Fibroblast of lung (primary cell): ENCODE measurements around the gene CEACAM8.
A peak's percentile ranks its signal among the peaks of the same experiment; 100 is the strongest.

Source experiments
- EZH2 ChIP-seq: IDR thresholded peaks from 2 replicates; pipeline ENCODE4 v1.5.1; 2012; ENCODE audit warnings: low read length, control low read depth, mild to moderate bottlenecking; ENCODE audit errors: missing control alignments
- TF ChIP-seq, protein P1 (sequence below), 2 donors: IDR thresholded peaks in 1 of 2; conservative IDR thresholded peaks in 1 of 2; 1 replicate in 1 of 2; 2 replicates in 1 of 2; pipeline ENCODE4 v1.5.1; 2011 to 2012; ENCODE audit warnings: low read length in 2 of 2, control low read depth in 1 of 2, inconsistent platforms in 1 of 2, low read depth in 1 of 2, mild to moderate bottlenecking in 1 of 2

DNA sequence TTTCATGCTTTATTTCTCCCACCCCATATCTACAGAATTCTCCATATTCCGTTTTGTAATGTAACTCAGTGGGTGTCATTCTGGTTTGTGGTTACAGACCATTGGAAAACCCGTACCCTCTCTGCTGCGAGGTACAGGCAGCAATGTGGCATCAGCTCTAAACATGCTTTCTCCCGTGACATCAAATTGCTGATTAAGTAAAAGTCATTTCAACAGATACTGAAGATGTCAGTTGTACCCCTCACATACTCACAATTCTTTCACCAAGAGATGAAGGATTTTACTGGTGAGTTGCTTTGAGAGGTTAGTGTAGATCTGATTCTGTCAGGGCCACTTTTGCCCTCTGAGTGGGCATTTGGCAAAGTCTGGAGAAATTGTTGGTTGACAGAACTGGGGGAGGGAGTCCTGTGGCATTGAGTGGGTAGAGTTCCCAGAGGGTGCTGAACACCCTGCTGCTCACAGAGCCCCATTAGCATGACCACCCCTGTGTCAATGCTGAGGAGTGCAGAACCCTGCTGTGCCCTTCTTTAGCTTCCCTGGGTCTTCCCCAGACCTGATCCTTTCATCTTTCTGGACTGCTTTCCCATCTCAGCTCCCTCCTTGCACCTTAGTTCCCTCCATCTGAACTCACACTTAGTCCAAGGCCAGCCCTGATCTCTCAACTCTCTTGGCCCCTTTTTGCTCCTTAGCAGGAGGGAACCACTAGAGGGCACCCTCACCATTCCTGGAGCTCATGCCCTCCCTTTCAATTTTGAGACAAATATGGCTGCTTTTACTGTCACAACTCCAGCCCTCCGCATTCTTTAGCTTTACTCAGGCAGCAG is 39.9 kb upstream of the CEACAM8 start:
- TF ChIP-seq, protein P1, sequence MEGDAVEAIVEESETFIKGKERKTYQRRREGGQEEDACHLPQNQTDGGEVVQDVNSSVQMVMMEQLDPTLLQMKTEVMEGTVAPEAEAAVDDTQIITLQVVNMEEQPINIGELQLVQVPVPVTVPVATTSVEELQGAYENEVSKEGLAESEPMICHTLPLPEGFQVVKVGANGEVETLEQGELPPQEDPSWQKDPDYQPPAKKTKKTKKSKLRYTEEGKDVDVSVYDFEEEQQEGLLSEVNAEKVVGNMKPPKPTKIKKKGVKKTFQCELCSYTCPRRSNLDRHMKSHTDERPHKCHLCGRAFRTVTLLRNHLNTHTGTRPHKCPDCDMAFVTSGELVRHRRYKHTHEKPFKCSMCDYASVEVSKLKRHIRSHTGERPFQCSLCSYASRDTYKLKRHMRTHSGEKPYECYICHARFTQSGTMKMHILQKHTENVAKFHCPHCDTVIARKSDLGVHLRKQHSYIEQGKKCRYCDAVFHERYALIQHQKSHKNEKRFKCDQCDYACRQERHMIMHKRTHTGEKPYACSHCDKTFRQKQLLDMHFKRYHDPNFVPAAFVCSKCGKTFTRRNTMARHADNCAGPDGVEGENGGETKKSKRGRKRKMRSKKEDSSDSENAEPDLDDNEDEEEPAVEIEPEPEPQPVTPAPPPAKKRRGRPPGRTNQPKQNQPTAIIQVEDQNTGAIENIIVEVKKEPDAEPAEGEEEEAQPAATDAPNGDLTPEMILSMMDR (conservative IDR thresholded peaks at IDR 0.05 in 1 of 2, IDR thresholded peaks at IDR 0.05 in 1 of 2; ENCODE audit: low read depth in 1 of 2, low read length in 2 of 2): peak; percentile 66 to 70
- TF ChIP-seq EZH2: no peak
